ENCODE measurements around the gene NUP58. TPM values are rescaled to one million over a fixed set of nuclear protein-coding genes. Genes with fewer than 3 reads are reported as not detected.

NUP58 gene, protein sequence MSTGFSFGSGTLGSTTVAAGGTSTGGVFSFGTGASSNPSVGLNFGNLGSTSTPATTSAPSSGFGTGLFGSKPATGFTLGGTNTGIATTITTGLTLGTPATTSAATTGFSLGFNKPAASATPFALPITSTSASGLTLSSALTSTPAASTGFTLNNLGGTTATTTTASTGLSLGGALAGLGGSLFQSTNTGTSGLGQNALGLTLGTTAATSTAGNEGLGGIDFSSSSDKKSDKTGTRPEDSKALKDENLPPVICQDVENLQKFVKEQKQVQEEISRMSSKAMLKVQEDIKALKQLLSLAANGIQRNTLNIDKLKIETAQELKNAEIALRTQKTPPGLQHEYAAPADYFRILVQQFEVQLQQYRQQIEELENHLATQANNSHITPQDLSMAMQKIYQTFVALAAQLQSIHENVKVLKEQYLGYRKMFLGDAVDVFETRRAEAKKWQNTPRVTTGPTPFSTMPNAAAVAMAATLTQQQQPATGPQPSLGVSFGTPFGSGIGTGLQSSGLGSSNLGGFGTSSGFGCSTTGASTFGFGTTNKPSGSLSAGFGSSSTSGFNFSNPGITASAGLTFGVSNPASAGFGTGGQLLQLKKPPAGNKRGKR
- total RNA-seq = 100 to 1,000 TPM in 2 of 4 donors, 10 to 100 TPM in 2; 33.0 to 142 (median 84.2) TPM

DNA sequence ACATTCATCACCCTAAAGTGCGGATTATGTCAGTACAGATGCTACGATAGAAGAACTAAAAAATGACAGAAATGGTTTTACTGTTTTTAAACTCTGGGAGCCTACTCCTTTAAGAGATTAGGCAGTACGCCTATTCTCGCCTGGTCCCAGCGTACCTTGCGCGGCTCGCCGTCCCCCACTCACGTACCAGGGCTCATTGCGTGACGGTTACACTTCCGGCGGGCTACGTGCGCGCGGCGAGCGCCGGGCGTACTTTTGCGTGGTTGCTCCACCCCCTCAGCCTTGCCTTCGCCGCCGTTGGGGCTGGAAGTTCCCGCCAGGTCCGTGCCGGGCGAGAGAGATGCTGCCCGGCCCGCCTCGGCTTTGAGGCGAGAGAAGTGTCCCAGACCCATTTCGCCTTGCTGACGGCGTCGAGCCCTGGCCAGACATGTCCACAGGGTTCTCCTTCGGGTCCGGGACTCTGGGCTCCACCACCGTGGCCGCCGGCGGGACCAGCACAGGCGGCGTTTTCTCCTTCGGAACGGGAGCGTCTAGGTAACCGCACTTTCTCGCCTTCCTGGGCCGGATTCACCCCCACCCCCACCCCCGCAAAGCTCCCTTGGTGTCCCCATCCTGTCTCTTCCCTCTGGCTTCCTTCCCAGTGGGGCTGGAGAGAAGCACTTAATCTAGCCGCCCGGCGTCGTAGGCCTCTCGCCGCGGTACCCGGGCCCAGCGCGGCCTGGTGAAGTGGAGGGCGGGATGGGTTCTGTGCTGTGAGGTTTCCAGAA, at the start of gene NUP58:
Gene NUP58 (plus strand): TSS at position 279 of the 767 bp plus-strand sequence. CDS start 149 bp downstream, at position 428.
- Histone ChIP-seq H3K27me3 (peaks cover 15% of the 10 kb centered on the region), H3K36me3 (no peaks in the 10 kb centered on the region), H3K4me3 (peak within 1 kb of the TSS; percentile 68 to 88 (median 83)), H3K4me1 (peaks cover 0 to 27% (median 13%) of the 10 kb centered on the region in 4 donors), H3K27ac (peak within 1 kb of the TSS; percentile 91 to 96 (median 94)), H3K9me3 (no peaks in the 10 kb centered on the region)
- TF ChIP-seq POLR2AphosphoS5 (IDR thresholded peaks at IDR 0.05) = peak; percentile 91 to 96 (median 93)
- TF ChIP-seq EP300 (IDR thresholded peaks at IDR 0.05; ENCODE audit: low read depth) = no peak
- TF ChIP-seq POLR2A (IDR thresholded peaks at IDR 0.05) = peak; percentile 83
- peak; percentile 96 for DNase-seq
- in situ Hi-C loops (cut with MboI; ENCODE audit: low pct_ligation_motif_present in 1 of 4, low pct_unique_long_range_greater_than_20kb in 1 of 4, low sequenced_read_pairs in 3 of 4) = no loop called here
- intact Hi-C loops (cut with DNase I; ENCODE audit: low total_unique reads) = loop anchor here (10.0 kb wide), 1 partner anchor 787 kb away; the partner anchor contains the start of gene PARP4
- 1% methylated on average over 63 of the region's 64 CpGs; no CpG with 5 or more reads in 1 of the 2 donors for WGBS, 2 donors (ENCODE audit: low coverage in 1 of 2)

DNA sequence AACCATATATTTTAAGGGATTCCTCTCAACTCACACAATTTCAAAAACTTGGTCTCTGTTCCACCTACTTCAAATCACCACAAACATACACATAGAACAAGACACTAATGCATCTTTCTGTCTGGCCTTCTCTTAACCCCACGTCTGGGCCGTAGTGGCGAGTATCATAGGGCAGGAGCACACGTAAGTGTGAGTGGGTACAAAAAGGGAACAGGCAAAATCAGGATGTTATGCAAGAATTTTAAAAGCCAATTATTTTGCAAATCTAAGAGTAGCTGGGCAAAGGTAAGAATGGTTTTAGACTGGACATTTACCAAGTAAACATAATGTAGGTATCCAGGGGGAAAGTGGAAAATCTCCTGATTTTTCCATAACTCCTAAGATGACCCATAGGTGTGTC, 49.2 kb upstream of the NUP58 start:
- DNase-seq = no peak
- TF ChIP-seq EP300 (IDR thresholded peaks at IDR 0.05; ENCODE audit: low read depth) (no peak), POLR2AphosphoS5 (IDR thresholded peaks at IDR 0.05) (no peak)
- TF ChIP-seq, protein P1, sequence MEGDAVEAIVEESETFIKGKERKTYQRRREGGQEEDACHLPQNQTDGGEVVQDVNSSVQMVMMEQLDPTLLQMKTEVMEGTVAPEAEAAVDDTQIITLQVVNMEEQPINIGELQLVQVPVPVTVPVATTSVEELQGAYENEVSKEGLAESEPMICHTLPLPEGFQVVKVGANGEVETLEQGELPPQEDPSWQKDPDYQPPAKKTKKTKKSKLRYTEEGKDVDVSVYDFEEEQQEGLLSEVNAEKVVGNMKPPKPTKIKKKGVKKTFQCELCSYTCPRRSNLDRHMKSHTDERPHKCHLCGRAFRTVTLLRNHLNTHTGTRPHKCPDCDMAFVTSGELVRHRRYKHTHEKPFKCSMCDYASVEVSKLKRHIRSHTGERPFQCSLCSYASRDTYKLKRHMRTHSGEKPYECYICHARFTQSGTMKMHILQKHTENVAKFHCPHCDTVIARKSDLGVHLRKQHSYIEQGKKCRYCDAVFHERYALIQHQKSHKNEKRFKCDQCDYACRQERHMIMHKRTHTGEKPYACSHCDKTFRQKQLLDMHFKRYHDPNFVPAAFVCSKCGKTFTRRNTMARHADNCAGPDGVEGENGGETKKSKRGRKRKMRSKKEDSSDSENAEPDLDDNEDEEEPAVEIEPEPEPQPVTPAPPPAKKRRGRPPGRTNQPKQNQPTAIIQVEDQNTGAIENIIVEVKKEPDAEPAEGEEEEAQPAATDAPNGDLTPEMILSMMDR (IDR thresholded peaks at IDR 0.05) = no peak
- Histone ChIP-seq H3K4me1 (peaks cover 0 to 19% (median 3%) of the 10 kb centered on the region in 4 donors), H3K4me3 (no peak overlapping the region), H3K36me3 (peaks cover 0 to 44% (median 5%) of the 10 kb centered on the region in 4 donors), H3K27me3 (no peaks in the 10 kb centered on the region), H3K27ac (no peak overlapping the region), H3K9me3 (no peaks in the 10 kb centered on the region)
- intact Hi-C loops (cut with DNase I; ENCODE audit: low total_unique reads) = no loop called here
- WGBS, 2 donors (ENCODE audit: low coverage in 1 of 2) = 87 to 88% methylated on average over 4 of the region's 4 CpGs
- in situ Hi-C loops (cut with MboI; ENCODE audit: low pct_ligation_motif_present in 1 of 4, low pct_unique_long_range_greater_than_20kb in 1 of 4, low sequenced_read_pairs in 3 of 4) = no loop called here

DNA sequence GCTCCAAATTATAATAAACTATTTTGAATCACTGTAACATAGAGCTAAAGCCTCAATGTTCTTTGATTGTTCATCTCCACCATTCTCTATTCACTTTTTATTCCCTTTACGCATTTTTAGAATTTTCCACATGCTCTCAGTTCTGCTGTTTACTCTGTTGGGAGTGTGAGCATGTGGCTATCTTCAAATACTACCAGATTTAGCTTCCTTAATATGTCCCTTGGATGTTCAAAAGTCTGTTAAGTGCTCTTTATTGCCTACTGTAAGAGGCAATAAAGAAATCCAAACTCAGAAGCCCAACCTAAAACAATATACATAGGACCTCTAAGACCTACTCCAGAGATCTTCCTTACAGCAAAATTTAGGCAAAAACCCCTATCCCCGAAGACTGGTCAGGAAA, 48.7 kb upstream of the NUP58 start:
- no peak for DNase-seq
- Histone ChIP-seq H3K4me1 (peaks cover 0 to 19% (median 3%) of the 10 kb centered on the region in 4 donors), H3K27ac (peak overlapping the region in 1 of 4 donors; percentile 5), H3K4me3 (no peak overlapping the region), H3K9me3 (no peaks in the 10 kb centered on the region), H3K27me3 (no peaks in the 10 kb centered on the region), H3K36me3 (peaks cover 0 to 49% (median 7%) of the 10 kb centered on the region in 4 donors)
- intact Hi-C loops (cut with DNase I; ENCODE audit: low total_unique reads) (no loop called here), in situ Hi-C loops (cut with MboI; ENCODE audit: low pct_ligation_motif_present in 1 of 4, low pct_unique_long_range_greater_than_20kb in 1 of 4, low sequenced_read_pairs in 3 of 4) (no loop called here)
- TF ChIP-seq, protein P1 (IDR thresholded peaks at IDR 0.05) = no peak
- WGBS, 2 donors (ENCODE audit: low coverage in 1 of 2) = 39 to 72% methylated on average over 2 of the region's 2 CpGs

DNA sequence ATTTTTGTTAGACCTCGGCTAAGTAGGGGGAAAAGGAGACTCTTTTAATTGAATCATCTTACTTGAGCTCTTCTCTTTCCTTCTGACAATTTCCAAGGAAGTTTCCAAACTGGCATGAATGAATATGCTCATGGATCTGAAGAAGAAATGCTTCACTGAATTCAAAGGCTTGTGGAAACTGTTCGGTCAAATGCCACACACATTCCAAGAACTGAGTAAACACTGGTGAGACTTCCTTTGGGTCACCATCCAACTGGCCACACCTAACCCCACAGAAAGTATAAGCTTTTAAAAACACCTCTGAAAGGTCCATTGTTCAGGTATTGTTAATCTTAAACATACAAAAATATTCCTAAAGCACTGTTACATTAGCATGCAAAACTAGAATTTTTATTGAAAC, 47.7 kb upstream of the NUP58 start:
- TF ChIP-seq POLR2A (IDR thresholded peaks at IDR 0.05) (no peak), POLR2AphosphoS5 (IDR thresholded peaks at IDR 0.05) (no peak), EP300 (IDR thresholded peaks at IDR 0.05; ENCODE audit: low read depth) (no peak)
- TF ChIP-seq, protein P1 (IDR thresholded peaks at IDR 0.05) = no peak
- Histone ChIP-seq H3K4me1 (peaks cover 0 to 19% (median 3%) of the 10 kb centered on the region in 4 donors), H3K4me3 (no peak overlapping the region), H3K27ac (peak overlapping the region in 1 of 4 donors; percentile 5), H3K9me3 (no peaks in the 10 kb centered on the region), H3K27me3 (no peaks in the 10 kb centered on the region), H3K36me3 (peaks cover 0 to 58% (median 9%) of the 10 kb centered on the region in 4 donors)
- intact Hi-C loops (cut with DNase I; ENCODE audit: low total_unique reads) = no loop called here
- in situ Hi-C loops (cut with MboI; ENCODE audit: low pct_ligation_motif_present in 1 of 4, low pct_unique_long_range_greater_than_20kb in 1 of 4, low sequenced_read_pairs in 3 of 4) = no loop called here
- DNase-seq = no peak
- WGBS, 2 donors (ENCODE audit: low coverage in 1 of 2) = 34 to 49% methylated on average over 2 of the region's 2 CpGs
